Heart left ventricle (tissue), 16 donors: ENCODE measurements around the gene ADAM15. TPM values are rescaled to one million over a fixed set of nuclear protein-coding genes. Genes with fewer than 3 reads are reported as not detected.

Experiments
- ATAC-seq, 4 donors: fragments of 200-7000 bp; cut with Tn5 transposase; one replicate each; pipeline ENCODE4 v1.9.1; 2020 to 2022; ENCODE audit warnings: moderate library complexity in 4 of 4, mild to moderate bottlenecking in 3 of 4, moderate number of reproducible peaks in 1 of 4
- DNase-seq, 5 donors: peaks; one replicate each; pipeline ENCODE4 v3.0.0-alpha.2; 2020
- H3K27ac ChIP-seq, 12 donors: fragments of 200-600 bp; sonication (generic) in 4 of 12; one replicate each; pipeline versions ENCODE4 v1.5.0 to v1.8.0; 2016 to 2022; ENCODE audit warnings: mild to moderate bottlenecking in 2 of 12
- H3K27me3 ChIP-seq, 9 donors: fragments of 200-600 bp; sonication (generic) in 2 of 9; one replicate each; pipeline versions ENCODE4 v1.5.1 to v1.8.0; 2016 to 2022; ENCODE audit warnings: mild to moderate bottlenecking in 3 of 9
- H3K36me3 ChIP-seq, 9 donors: fragments of 200-600 bp; sonication (generic) in 2 of 9; one replicate each; pipeline versions ENCODE4 v1.5.0 to v1.8.0; 2018 to 2022; ENCODE audit warnings: mild to moderate bottlenecking in 2 of 9
- H3K4me1 ChIP-seq, 12 donors: fragments of 200-600 bp; sonication (generic) in 4 of 12; one replicate each; pipeline versions ENCODE4 v1.5.0 to v1.8.0; 2016 to 2022; ENCODE audit warnings: mild to moderate bottlenecking in 3 of 12
- H3K4me3 ChIP-seq, 12 donors: fragments of 200-600 bp; sonication (generic) in 4 of 12; one replicate each; pipeline versions ENCODE4 v1.5.0 to v1.8.0; 2017 to 2022; ENCODE audit warnings: mild to moderate bottlenecking in 9 of 12, moderate library complexity in 4 of 12
- H3K9me3 ChIP-seq, 12 donors: fragments of 200-600 bp; sonication (generic) in 4 of 12; one replicate each; pipeline versions ENCODE4 v1.5.0 to v1.8.0; 2016 to 2022; ENCODE audit warnings: mild to moderate bottlenecking in 1 of 12
- POLR2A ChIP-seq, 2 donors: fragments of 450-650 bp; IDR thresholded peaks; one replicate each; pipeline ENCODE4 v1.6.1; 2017; ENCODE audit warnings: antibody characterized with exemption in 2 of 2, mild to moderate bottlenecking in 2 of 2, moderate library complexity in 2 of 2
- WGBS, 4 donors: extraction: QIAGEN DNeasy Blood & Tissue Kit in 2 of 4; methylation state at CpG; one replicate each; pipeline versions ENCODE4 v1.1.5 to v1.1.7; 2013 to 2018; 5-methylcytosine and 5-hydroxymethylcytosine counted together
- intact Hi-C, 10 donors: fragments of 100-400 bp; cut with DNase I; formaldehyde crosslinking; loops; one replicate each; pipeline versions ENCODE4 v1.11.1 to v1.14.2; 2022
- polyA plus RNA-seq, 2 donors: library from polyadenylated mRNA; stranded (reverse); fragments of 200-250 nt; gene quantifications; one replicate each; pipeline ENCODE4 v1.2.3, GENCODE V29; 2013
- total RNA-seq, 9 donors: library from RNA; depleted of rRNA in 2 of 9; stranded (reverse); fragments of >200 nt in 2 of 9; fragmentation: NEBNext Ultra II Directional in 3 of 9; extraction: Animal tissue kit (Norgen Biotek cat#: 25700) in 3 of 9; gene quantifications; one replicate each; pipeline versions ENCODE4 v1.1.0 to v1.2.4, GENCODE V29; 2016 to 2023
- TF ChIP-seq, protein P1 (sequence below), 12 donors: fragments of 200-600 bp; sonication (generic) in 4 of 12; IDR thresholded peaks; one replicate each; pipeline versions ENCODE4 v1.5.0 to v1.8.0; 2018 to 2022; ENCODE audit warnings: antibody characterized with exemption in 12 of 12, mild to moderate bottlenecking in 5 of 12
- donor health status: ischemic (EF 13 %, LVEDD 7.1; RV severe dilation, severe dysfunction).
- donor health status: healthy with polysubstance abuse.
- donor health status: DM: no; HTN: yes; CAD: no.
- donor health status: DM: no; HTN: no; CAD: no.
- donor health status: ischemic (EF 25% LVEDD 6.9; RV normal size, moderate dysfunction).
- donor health status: ischemic (EF 25% LVEDD 5.7; RV mildly dilated, moderate dysfunction).
- donor health status: healthy.
- donor health status: DM: yes; HTN: yes; CAD: no.
- donor health status: ischemic (EF 35%, LVEDD 5.7; RV mildly dilated, moderate dysfunction).
- donor health status: nonischemic (EF 11% LVEDD 7.7; RV severe dilation, severe dysfunction).
- donor health status: DM: yes; HTN: yes; CAD: no.
- donor health status: PGD.
- donor health status: ischemic (EF 29% LVEDD 5.4; RV normal size, mild dysfunction).
- donor health status: nonischemic (EF 23%, LVEDD 6.1; RV moderate dilation, normal function).

ADAM15 gene
- total and polyA plus RNA-seq, 11 donors = 55.8 to 199 (median 84.2) TPM

DNA sequence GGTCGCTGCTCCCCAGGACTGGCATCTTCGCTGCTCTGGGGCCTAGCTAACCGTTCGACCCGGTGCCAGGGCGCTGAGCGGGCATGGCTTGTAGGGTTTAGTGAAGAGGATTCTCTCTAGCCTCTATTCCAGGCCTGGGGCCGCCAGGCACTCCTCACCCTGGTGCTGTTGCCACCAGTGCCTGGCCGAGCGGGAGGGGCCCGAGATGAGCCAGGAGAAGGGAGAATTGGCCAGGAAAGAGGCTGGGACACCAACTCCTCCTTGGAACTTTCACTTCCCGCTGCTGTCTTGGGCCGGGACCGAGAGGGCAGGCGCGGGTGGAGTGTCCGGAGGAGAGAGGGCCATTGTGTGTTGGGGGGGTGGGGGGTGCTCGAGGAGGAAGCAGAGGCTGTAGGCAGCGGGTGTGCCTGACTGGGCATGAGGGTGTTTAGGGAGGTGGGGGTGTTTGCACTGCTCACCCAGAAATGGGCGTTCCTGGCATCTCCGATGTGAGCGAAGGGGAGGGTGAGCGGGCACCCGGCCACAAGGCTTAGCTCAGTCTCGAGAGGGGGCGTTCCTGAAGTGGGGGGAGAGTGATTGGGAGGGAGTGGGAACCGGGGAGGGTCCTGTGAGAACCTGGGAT is 772 bp downstream of the ADAM15 start:
- intact Hi-C loops = loop anchor here in 6 of 10 donors (2.0 to 10.0 kb wide), 6 partner anchors 35 to 97 kb away; partner anchors contain the start of genes ZBTB7B (in 4 of the 6), CKS1B (in 1 of the 6), PBXIP1 (in 1 of the 6) and PYGO2 (in 1 of the 6)
- TF ChIP-seq, protein P1, sequence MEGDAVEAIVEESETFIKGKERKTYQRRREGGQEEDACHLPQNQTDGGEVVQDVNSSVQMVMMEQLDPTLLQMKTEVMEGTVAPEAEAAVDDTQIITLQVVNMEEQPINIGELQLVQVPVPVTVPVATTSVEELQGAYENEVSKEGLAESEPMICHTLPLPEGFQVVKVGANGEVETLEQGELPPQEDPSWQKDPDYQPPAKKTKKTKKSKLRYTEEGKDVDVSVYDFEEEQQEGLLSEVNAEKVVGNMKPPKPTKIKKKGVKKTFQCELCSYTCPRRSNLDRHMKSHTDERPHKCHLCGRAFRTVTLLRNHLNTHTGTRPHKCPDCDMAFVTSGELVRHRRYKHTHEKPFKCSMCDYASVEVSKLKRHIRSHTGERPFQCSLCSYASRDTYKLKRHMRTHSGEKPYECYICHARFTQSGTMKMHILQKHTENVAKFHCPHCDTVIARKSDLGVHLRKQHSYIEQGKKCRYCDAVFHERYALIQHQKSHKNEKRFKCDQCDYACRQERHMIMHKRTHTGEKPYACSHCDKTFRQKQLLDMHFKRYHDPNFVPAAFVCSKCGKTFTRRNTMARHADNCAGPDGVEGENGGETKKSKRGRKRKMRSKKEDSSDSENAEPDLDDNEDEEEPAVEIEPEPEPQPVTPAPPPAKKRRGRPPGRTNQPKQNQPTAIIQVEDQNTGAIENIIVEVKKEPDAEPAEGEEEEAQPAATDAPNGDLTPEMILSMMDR (IDR thresholded peaks at IDR 0.05) = no peak
- TF ChIP-seq POLR2A (IDR thresholded peaks at IDR 0.05) = peak in 1 of 2 donors; percentile 20
- ATAC-seq (peak; percentile 50 to 78 (median 57)), DNase-seq (peak; percentile 78 to 87 (median 81))
- Histone ChIP-seq H3K9me3 (no peaks in the 10 kb centered on the region), H3K4me1 (peaks cover 0 to 48% (median 23%) of the 10 kb centered on the region in 12 donors), H3K36me3 (peaks cover 0 to 36% (median 34%) of the 10 kb centered on the region in 9 donors), H3K27me3 (no peaks in the 10 kb centered on the region), H3K4me3 (peak overlapping the region; percentile 54 to 99 (median 86)), H3K27ac (peak overlapping the region; percentile 86 to 99 (median 94))
- 4 to 9% (median 6%) methylated on average over 23 to 27 of the region's 27 CpGs for WGBS, 4 donors

DNA sequence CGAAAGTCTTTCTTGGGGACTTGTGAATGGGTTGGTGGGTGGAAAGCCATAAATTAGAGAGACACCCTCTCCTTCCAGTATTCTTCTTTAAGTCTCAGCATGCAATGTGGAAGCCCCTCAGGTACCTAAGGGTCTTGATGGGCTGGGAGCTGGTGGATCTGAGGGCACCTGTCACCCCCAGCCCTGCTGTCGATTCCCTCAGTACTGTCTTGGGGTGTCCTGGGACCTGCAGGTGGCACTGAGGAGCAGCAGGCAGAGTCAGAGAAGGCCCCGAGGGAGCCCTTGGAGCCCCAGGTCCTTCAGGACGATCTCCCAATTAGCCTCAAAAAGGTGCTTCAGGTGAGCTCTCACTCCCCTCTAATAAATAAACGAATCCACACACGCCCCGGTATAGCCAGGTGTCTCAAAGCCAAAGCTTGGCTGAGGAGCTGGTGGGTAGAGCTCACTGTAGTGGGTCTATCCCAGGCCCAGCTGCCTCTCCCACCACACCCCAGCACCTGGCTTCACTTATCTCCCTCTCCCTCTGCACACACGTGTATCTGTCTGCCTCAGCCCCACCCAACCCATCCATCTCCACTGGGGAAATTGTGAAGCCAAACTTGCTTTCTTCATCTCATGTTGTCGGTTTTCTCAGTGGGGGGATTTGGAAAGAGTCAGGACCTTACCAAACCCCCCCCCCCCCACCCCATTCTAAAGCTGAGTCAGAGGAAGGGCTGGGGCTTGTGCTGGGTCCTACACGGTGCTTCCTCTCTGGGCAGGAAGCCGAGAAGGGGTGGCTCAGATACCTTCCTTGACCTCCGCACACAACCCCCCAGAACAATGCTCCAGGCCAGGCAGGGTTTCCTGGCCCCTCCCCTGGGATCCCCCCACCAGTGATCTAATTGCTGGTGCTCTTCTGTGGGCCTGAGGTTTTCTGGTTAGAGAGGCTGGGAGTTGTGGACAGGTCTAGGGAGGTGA is 1.6 kb downstream of the ADAM15 start:
- TF ChIP-seq, protein P1 (IDR thresholded peaks at IDR 0.05) = peak in 3 of 12 donors; percentile 15 to 30 (median 20)
- no peak for TF ChIP-seq POLR2A (IDR thresholded peaks at IDR 0.05)
- H3K36me3 ChIP-seq = peaks cover 0 to 45% (median 42%) of the 10 kb centered on the region in 9 donors
- peak; percentile 74 to 85 (median 82) for DNase-seq
- ATAC-seq = peak; percentile 28 to 80 (median 54)
- peak overlapping the region; percentile 86 to 99 (median 93) for H3K27ac ChIP-seq
- peak overlapping the region; percentile 19 to 99 (median 86) for H3K4me3 ChIP-seq
- no peaks in the 10 kb centered on the region for H3K9me3 ChIP-seq
- WGBS, 4 donors = 43 to 56% (median 53%) methylated on average over 12 of the region's 12 CpGs
- peaks cover 0 to 48% (median 23%) of the 10 kb centered on the region in 12 donors for H3K4me1 ChIP-seq
- H3K27me3 ChIP-seq = no peaks in the 10 kb centered on the region
- intact Hi-C loops = loop anchor here in 6 of 10 donors (5.0 to 10.0 kb wide), 5 partner anchors 35 to 98 kb away; partner anchors contain the start of genes ZBTB7B (in 4 of the 6), CKS1B (in 1 of the 6), PBXIP1 (in 1 of the 6) and PYGO2 (in 1 of the 6)

DNA sequence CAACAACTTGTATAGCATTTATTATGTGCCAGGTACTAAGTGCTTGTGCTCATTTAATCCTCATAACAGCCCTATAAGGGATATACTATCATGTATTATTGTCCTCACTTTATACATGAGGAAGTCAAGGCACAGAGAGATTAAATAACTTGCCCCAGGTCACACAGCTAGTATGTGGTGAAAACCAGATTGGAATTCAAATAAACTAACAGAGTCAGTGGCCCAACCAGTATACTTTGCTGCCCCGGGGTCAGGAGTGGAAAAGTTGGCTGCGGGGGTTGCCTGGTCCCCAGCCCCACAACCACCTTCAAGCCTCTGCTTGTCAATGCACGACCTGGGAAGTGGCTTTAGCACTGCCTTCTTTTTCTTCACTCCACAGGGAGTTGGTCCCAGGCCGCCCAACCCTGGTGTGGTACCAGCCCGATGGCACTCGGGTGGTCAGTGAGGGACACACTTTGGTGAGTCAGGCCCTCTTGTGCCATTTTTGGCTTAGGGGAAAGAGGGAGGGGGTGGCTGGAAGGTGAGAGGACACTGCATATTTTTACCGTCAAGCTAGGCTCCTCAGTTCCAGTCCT is 2.5 kb downstream of the ADAM15 start:
- Histone ChIP-seq H3K9me3 (no peaks in the 10 kb centered on the region), H3K4me3 (peak overlapping the region in 8 of 12 donors; percentile 15 to 97 (median 84)), H3K4me1 (peaks cover 0 to 48% (median 23%) of the 10 kb centered on the region in 12 donors), H3K27me3 (no peaks in the 10 kb centered on the region), H3K36me3 (peaks cover 0 to 54% (median 51%) of the 10 kb centered on the region in 9 donors), H3K27ac (peak overlapping the region; percentile 0 to 98 (median 68))
- DNase-seq (no peak), ATAC-seq (no peak)
- TF ChIP-seq, protein P1 (IDR thresholded peaks at IDR 0.05) = no peak
- no peak for TF ChIP-seq POLR2A (IDR thresholded peaks at IDR 0.05)
- intact Hi-C loops = loop anchor here in 6 of 10 donors (5.0 to 10.0 kb wide), 5 partner anchors 36 to 99 kb away; partner anchors contain the start of genes ZBTB7B (in 4 of the 6), CKS1B (in 1 of the 6), PBXIP1 (in 1 of the 6) and PYGO2 (in 1 of the 6)
- 65 to 78% (median 76%) methylated on average over 7 of the region's 7 CpGs for WGBS, 4 donors
